K562 (cell line): ENCODE data around the gene RHOF. TPM values are rescaled to one million over a fixed set of nuclear protein-coding genes. Genes with fewer than 3 reads are reported as not detected.

Experiments used
- CBFA2T3 ChIP-seq: fragments of 450-650 bp; IDR thresholded peaks from 2 replicates; pipeline ENCODE4 v1.6.1; 2017
- CBX8 ChIP-seq: fragments of 200-600 bp; sonication (generic); IDR thresholded peaks from 2 replicates; pipeline ENCODE4 v1.6.1; 2012; ENCODE audit warnings: borderline replicate concordance, mixed run types, low read depth, mild to moderate bottlenecking, moderate library complexity, mixed read lengths, low read length, control low read depth, inconsistent platforms; ENCODE audit not compliant: poor library complexity, severe bottlenecking; ENCODE audit errors: extremely low read depth
- CC2D1A ChIP-seq: fragments of 450-650 bp; IDR thresholded peaks from 2 replicates; pipeline ENCODE4 v1.6.1; 2017; ENCODE audit warnings: mild to moderate bottlenecking
- CUX1 ChIP-seq: fragments of 200-800 bp; sonication (Bioruptor generic); IDR thresholded peaks from 2 replicates; pipeline ENCODE4 v1.6.1; 2016; ENCODE audit warnings: missing genetic modification characterization, missing compliant biosample characterization
- DPF2 ChIP-seq: fragments of 450-650 bp; IDR thresholded peaks from 2 replicates; pipeline ENCODE4 v1.6.1; 2016
- HDAC2 ChIP-seq: fragments of 450-650 bp; IDR thresholded peaks from 2 replicates; pipeline ENCODE4 v1.6.1; 2016; ENCODE audit warnings: mild to moderate bottlenecking
- IRF2 ChIP-seq: sonication (generic); formaldehyde crosslinking; IDR thresholded peaks from 2 replicates; pipeline ENCODE4 v1.8.1; 2022; ENCODE audit warnings: mild to moderate bottlenecking, missing genetic modification reagents
- L3MBTL2 ChIP-seq: fragments of 450-650 bp; IDR thresholded peaks from 2 replicates; pipeline ENCODE4 v1.6.1; 2016; ENCODE audit warnings: mild to moderate bottlenecking, moderate library complexity
- MTA3 ChIP-seq: fragments of 450-650 bp; formaldehyde crosslinking; IDR thresholded peaks from 2 replicates; pipeline ENCODE4 v1.6.1; 2017; ENCODE audit warnings: mild to moderate bottlenecking, borderline replicate concordance
- PBX2 ChIP-seq, 2 experiments: IDR thresholded peaks in 1 of 2; conservative IDR thresholded peaks in 1 of 2; 2 replicates each; pipeline ENCODE4 v1.6.1; 2016; ENCODE audit warnings: low read depth in 2 of 2, mild to moderate bottlenecking in 1 of 2, missing compliant biosample characterization in 1 of 2, missing genetic modification characterization in 1 of 2, moderate library complexity in 1 of 2
- PHF20 ChIP-seq: fragments of 450-650 bp; IDR thresholded peaks from 2 replicates; pipeline ENCODE4 v1.6.1; 2018; ENCODE audit not compliant: partially characterized antibody
- STAG1 ChIP-seq: sonication (generic); formaldehyde crosslinking; IDR thresholded peaks from 2 replicates; pipeline ENCODE4 v1.5.0; 2020; ENCODE audit warnings: missing genetic modification reagents, borderline replicate concordance
- TCF3 ChIP-seq: sonication (generic); formaldehyde crosslinking; IDR thresholded peaks from 2 replicates; pipeline ENCODE4 v1.4.0; 2020; ENCODE audit warnings: mild to moderate bottlenecking, missing genetic modification reagents
- TGIF2 ChIP-seq: sonication (generic); formaldehyde crosslinking; IDR thresholded peaks from 2 replicates; pipeline ENCODE4 v1.8.1; 2022; ENCODE audit warnings: mild to moderate bottlenecking, missing genetic modification reagents, moderate library complexity
- ZBTB33 ChIP-seq: sonication (generic); formaldehyde crosslinking; IDR thresholded peaks from 2 replicates; pipeline ENCODE4 v1.8.1; 2023; ENCODE audit warnings: mild to moderate bottlenecking, missing genetic modification reagents
- ZNF583 ChIP-seq: fragments of 250-450 bp; sonication (Bioruptor Pico); IDR thresholded peaks from 2 replicates; pipeline ENCODE4 v1.4.0; 2020
- ZSCAN29 ChIP-seq: fragments of 450-650 bp; IDR thresholded peaks from 2 replicates; pipeline ENCODE4 v1.6.1; 2017
- polyA plus RNA-seq, 8 experiments: library from polyadenylated mRNA; depleted of rRNA in 4 of 8; stranded (reverse) in 5 of 8; unstranded in 3 of 8; fragments of >200 nt; fragmentation: Nextera tagmentation in 2 of 8; fragmentation: Illumina TruSeq in 1 of 8; extraction: Ambion mirVana in 2 of 8; extraction: Trizol in 1 of 8; gene quantifications; 2 replicates each; pipeline versions ENCODE4 v1.2.1 to v1.2.3, GENCODE V29; 2011 to 2014; ENCODE audit warnings: inconsistent platforms in 1 of 8, missing spikeins in 1 of 8
- total RNA-seq, 7 experiments: library from RNA; depleted of rRNA in 6 of 7; stranded (reverse); fragments of >200 nt in 6 of 7; fragmentation: Illumina TruSeq in 2 of 7; extraction: Trizol in 2 of 7; gene quantifications; 2 replicates each; pipeline versions ENCODE4 v1.2.1 to v1.2.3, GENCODE V29; 2011 to 2021; ENCODE audit warnings: low replicate concordance in 1 of 7

Gene RHOF
- total and polyA plus RNA-seq, 9 of the 15 experiments (the other 6 are each of a cell fraction or from before 2014, with no cell fraction given): 0.13 to 10.1 (median 4.0) TPM

- no peak for TF ChIP-seq STAG1 (CRISPR knock-in tag)
- no peak for TF ChIP-seq PBX2 (CRISPR knock-in tag; IDR thresholded peaks at IDR 0.05; ENCODE audit: low read depth)
- TF ChIP-seq PBX2 (tag; conservative IDR thresholded peaks at IDR 0.05; ENCODE audit: low read depth): peak; percentile 9; the same call in 1 of the 2 replicates
- TF ChIP-seq TGIF2 (CRISPR knock-in tag): no peak
- TF ChIP-seq CC2D1A: no peak
- no peak for TF ChIP-seq ZNF583 (CRISPR knock-in tag)
- TF ChIP-seq TCF3 (CRISPR knock-in tag): peak; percentile 55
- TF ChIP-seq ZSCAN29: no peak
- no peak for TF ChIP-seq CUX1 (CRISPR knock-in tag)
- peak; percentile 64 for TF ChIP-seq ZBTB33
- TF ChIP-seq L3MBTL2: peak; percentile 21; the same call in 1 of the 2 replicates
- TF ChIP-seq PHF20: no peak
- 0 out of 2 replicates have a peak, but pooled peaks have one; percentile 11 for TF ChIP-seq HDAC2
- no peak for TF ChIP-seq CBX8
- peak; percentile 35; the same call in 1 of the 2 replicates for TF ChIP-seq MTA3
- peak; percentile 48; the same call in 1 of the 2 replicates for TF ChIP-seq DPF2
- peak; percentile 75 for TF ChIP-seq CBFA2T3
- no peak for TF ChIP-seq IRF2 (CRISPR knock-in tag)
These were observed 23.6 kb downstream of the RHOF start (continued) for GRCh38 chr12:121769831-121770301.
